Stimulated activated CD4-positive, alpha-beta T cell treated with anti-CD3 and anti-CD28 coated beads, Interleukin-1b, Interleukin-23, amount 100 ng/mL, for 24 hours (primary cell): ENCODE measurements around the gene SERTAD1.
"Not testable (repeated sequence)": the region's sequence is repeated elsewhere in the genome, so short reads cannot be mapped to it uniquely, and the experiment has no call there.

Experiments
- DNase-seq, 4 experiments: peaks; one replicate each; pipeline ENCODE4 v3.0.0-alpha.2; 2020; ENCODE audit warnings: low read depth in 4 of 4, low spot score in 1 of 4

The SERTAD1 gene

DNA sequence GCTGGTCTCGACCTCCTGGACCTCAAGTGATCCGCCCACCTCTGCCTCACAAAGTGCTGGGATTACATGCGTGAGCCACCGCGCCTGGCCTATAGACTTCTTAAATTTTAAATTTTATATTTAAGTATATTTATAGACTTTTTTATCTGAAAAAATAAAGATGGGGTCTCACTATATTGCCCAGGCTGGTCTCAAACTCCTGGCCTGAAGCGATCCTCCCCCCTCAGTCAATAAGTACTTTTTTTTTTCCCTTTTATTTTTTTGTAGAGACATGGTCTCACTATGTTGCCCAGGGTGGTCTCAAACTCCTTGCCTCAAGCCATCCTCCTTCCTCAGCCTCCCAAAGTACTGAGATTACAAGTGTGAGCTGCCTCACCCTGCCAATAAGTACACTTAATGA is 1.9 kb downstream of the SERTAD1 start:
- DNase-seq, result no peak

DNA sequence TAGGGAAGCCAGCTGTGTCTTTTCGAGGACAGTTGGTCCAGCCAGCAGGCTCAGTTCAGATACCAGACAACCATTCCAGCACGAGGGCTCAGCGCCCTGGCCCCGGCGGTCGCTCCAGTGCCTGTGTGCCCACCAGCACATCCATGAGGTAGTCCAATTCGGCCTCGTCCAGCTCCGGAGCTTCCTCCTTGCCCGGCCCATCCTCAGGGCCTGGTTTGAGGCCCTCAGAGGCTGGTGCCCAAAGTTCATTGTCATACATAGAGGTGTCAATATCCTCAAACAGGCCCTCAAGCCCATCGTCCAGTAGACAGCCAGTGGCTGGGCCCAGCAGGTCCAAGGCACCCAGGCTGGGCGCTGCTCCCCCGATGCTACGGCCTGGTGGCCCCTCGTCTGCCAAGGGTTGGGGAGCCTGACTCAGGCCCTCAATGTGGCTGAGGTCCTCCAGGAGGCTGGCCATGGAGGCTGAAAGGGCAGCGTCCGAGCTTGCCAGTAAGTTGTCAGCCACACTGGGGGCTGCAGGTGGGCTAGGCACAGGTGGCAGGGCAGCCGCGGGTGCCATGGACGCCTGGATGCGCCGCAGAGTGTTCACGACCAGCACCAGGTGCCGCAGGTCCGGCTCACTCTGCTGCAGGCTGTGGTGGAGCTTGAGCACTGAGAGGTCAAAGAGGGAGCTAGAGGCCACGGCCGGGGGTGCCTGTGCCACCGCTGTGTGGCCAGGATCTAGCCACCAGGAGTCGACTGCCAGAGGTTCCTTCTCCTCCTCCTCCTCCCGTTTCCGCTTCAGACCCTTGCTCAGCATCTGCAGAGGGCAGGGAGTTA is 2.8 kb downstream of the SERTAD1 start:
- DNase-seq, result no peak

DNA sequence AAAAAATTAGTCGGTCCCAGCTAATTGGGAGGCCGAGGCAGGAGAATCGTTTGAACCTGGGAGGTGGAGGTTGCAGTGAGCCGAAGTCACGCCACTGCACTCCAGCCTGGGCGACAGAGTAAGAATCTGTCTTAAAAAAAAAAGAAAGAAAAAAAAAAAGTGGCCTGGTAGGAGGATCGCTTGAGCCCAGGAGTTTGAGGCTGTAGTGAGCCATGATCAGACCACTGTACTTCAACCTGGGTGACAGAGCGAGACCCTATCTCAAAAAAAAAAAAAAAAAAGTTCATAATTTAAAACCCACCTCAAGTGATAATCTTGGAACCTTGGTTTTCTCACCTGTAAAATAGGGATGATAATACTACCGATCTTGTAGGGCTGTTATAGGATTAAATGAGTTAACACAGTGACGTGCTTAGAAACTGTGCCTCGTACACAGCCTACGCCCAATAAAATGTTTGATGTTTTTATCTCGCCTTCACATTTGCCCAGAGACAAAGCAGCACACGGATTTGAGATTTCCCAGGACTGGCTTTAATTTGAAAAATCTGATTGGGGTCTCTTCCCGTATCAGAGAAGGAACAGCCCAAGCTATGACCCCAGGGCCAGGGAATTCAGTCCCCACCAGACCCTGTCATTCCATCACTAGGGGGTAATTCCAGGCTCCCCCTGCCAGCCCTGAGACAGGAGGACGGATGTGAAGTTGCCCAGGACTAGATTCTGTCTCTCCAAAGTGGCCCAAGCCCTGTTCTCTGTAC is 3.6 kb downstream of the SERTAD1 start:
- DNase-seq, result no peak

DNA sequence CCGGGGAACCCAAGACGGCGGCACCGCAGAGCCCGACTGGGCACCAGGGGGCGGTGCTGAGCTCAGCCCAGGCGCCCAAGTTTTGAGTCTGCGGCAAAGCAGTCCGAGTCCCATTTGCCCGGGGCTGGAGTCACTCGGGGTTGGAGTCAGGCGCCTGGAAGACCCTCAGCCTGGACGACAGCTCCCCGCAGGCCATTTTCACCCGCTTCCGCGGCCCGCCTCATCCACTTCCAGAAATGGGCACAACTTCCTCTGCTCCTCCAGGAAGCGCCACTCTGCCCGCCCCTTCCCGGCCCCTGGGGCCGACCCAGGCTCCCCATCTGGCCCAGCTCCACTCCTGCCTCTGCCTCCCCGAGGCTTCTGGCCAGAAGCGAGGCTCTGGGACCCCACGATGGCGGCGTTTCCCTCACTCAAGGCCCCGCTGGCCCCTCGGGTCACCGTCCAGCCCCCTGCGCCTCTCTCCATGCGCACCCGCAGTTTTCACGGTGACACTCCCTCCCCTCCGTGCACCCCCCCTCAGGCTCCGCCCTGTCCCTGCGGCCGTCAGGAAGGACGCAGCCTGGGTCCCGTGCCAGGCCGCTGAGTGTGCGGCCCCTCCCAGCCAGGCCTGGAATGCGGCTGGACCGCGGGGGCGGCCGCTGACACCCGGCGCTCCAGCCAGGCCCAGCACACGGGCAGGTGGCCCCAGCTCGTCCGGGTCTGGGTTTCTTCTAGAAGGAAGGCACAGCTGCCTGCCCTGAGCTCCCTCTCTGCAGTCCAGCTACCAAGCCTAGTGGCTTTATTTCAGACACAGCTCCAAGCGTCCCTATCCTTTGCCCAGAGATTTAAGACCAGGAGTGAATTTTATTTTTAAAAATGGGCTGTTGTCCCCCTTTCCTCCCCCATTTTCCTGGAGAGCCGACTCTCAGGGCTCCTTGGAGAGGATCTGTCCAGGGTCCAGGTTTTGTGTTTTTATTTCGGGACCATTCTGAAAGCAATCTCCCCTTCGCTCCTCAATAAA is 4.7 kb downstream of the SERTAD1 start:
- peak; percentile 38 to 71 (median 52) for DNase-seq

DNA sequence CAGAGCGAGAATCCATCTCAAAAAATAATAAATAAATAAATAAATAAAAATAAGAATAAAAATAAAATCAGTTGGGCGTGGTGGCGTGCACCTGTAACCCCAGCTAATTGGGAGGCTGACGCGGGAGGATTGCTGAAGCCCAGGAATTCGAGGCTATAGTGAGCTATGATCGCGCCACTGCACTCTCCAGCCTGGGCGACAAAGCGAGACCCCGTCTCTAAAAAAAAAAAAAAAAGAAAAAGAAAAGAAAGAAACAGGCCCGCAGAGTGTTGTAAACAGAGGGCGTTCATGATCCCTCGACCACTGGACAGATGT is 5.4 kb downstream of the SERTAD1 start:
- DNase-seq, result no peak

DNA sequence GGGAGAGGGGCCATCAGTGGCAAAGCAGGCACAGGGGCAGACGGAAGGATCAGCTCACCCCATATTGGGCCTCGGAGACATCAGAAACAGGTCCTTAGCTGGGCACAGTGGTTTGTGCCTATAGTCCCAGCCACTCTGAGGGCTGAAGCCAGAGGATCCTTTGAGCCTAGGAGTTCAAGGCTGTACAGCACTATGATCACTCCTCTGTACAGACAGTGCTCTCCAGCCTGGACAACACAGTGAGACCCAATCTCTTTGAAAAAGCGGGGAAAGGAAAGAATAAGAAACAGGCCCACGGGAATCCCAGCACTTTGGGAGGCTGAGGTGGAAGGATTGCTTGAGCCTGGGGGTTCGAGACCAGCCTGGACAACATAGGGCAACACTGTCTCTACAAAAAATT is 6.0 kb downstream of the SERTAD1 start:
- DNase-seq, result no peak

DNA sequence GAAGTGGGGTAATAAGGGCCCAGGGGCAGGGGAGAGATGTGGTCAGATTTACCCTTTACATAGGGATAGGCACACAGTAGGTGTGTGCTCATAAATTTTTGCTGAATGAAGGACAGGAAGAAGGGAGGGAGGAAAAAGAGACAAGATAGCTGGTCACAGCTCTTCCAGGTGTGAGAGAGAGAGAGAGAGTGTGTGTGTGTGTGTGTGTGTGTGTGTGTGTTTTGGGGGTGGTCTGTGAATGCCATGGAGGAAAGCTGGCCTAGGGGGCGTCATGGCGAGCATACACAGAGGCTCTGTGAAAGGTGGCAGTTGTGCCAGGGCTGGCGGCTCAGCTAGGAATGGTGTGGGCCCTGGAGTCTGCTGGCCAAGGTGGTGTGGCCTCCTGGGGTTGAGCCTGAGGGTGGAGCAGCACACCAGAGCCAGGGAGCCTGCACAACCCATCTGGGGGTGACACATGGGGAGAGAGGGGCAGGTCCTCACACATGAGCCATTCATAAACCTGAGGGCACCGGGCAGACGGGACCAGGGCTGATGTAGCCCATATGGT is 6.7 kb downstream of the SERTAD1 start:
- DNase-seq, result no peak

DNA sequence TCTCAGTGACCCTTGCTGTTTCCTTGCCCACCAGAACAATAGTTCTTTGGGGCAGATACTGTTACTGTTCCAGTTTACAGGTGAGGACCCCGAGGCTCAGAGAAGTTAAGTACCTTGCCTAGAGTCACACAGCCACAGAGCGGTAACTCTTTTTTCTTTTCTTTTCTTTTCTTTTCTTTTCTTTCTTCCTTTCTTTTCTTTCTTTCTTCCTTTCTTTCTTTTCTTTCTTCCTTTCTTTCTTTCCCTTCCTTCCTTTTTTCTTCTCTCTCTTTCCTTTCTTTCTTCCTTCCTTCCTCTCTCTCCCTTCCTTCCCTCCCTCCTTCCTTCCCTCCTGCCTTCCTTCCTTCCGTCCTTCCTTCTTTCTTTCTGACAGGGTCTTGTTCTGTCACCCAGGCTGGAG is 7.8 kb downstream of the SERTAD1 start:
- DNase-seq, result no peak

DNA sequence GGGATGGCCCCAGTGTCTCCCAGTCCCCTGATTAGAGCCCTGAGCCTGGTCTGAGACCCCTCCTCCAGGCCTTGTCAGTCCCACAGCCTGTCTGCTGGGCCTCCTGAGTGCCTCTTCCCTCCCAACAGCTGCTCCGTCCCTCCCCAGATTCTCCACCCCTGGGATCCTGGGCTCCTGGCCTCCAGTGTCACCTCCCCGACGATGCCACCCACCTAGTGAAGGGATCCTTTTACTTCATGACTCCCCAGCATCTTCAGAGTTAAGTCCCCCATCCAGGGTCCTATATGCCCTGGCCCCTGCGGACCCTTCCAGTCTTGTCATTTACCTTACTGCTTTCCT is 8.2 kb downstream of the SERTAD1 start:
- no peak for DNase-seq

DNA sequence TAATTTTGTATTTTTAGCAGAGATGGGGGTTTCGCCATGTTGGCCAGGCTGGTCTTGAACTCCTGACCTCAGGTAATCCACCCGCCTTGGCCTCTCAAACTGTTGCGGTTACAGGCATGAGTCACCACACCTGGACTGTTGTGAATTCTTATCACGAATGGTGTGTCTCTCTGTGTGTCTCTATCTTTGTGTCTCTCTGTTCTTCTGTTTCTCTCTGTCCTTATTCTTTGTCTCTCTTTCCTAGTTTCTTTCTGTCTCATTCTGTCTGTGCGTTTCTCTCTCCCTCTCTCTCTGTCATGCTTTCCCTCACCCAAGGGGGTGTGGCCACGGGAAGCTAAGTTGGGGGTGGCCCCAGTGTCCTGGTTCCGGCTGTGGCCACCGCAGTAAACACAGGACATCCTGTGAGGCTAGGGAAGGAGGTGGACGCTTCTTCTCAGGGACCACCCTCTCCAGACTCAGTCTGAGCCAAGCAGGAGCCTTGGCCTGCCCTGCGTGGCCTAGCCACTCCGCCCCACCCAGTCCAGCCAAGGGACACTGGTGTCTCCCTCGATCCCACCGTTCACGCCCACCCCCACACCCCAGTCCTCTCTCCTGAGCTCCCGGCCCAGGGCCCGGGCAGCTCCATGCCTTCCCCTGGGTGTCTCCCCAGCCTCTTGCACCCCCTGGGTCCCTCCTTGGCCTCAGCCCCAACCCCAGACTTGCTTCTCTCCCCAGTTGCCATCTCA is 8.7 kb downstream of the SERTAD1 start:
- DNase-seq, result no peak

DNA sequence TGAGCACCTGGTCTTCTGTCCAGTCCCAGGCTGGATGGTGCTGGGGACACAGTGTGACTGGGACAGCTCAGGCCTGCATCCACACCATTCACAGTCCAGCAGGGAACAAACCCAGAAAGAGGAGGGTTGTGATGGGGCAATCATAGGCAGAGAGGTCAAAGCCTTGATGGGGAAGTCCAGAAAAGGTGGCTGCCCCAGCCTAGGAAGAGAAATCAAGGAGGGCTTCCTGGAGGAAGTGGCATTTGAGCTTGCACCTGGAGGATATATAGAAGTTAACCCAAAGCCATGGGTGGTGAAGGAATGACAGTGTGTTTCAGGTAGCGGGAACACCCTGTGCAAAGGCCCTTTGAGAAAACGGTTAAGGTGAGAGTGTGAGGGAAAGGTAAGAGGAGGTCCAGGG is 10.0 kb downstream of the SERTAD1 start:
- no peak for DNase-seq

DNA sequence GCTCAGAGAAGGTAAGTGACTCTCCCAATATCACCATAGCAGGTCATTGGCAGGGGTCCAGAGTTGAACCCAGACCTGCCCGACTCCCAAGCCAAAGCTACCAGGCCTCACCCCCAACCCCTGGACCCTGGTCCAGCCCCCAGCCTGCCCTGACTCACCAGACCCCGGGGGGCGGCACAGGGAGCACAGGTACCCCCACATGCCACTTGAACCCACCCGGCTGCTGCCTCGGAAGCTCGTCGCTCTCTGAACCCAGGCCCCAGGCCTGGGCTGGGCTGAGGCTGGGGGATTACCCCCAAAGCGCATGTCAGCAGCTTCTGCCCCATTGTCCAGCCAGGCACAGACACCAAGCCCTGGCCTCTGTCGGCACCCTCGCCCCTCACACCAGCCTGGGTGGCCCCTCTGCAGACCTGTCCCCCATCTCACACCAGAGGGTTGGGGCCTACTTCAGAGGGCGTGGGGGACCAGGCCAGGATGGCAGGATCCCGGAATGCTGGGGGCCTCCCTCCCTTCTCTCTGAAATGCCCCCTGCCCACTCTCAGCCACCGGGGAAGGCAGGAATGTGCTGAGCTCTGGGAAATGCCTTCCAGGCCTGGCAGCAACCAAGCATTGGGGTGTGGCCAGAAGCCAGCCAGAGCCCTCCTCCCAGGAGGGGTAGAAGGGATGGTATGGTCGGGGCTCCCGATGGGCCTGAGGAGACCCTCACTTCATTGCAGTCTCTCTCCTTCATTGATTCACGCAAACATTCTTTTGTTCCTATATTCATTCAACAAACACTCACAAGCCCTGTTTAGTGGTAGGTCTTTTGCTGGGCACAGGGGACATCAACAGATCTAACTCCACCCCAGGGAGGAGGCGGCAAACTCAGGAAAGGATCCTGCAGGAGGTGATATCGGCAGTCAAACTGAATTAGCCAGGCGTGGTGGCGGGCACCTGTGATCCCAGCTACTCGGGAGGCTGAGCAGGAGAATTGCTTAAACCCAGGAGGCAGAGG is 11.0 kb downstream of the SERTAD1 start:
- no peak for DNase-seq

DNA sequence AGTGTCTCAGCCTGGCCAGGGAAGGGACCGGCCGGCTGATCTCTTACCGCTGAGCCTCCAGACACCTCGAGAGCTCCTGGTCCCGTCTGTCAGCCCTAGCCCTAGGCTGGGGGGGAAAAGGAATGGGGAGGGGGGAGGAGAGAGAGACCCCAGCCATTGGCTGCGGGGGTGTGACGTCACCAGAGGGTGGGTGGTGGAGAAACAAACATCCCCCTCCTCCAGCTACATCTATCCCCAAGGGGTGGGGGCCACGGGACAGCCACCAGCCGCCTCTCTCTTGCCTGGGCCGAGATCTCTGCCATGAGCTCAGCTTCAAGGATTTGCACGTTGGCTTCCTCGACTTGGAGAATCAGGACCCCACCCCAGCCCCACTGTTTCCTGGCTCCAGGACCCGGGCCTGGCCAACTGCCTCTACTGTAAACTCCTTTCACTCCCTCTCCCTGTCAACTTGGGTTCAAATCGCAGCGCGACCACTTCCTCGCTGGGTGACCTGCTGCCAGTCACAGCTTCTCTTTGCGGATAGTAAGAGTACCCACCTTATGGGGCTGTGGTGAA is 12.4 kb downstream of the SERTAD1 start, which contains the start of gene PRX:
PRX (minus strand) TSS at position 88 of the 555 bp plus-strand sequence. CDS start 5,446 bp downstream, outside the sequence.
- DNase-seq, result no peak

DNA sequence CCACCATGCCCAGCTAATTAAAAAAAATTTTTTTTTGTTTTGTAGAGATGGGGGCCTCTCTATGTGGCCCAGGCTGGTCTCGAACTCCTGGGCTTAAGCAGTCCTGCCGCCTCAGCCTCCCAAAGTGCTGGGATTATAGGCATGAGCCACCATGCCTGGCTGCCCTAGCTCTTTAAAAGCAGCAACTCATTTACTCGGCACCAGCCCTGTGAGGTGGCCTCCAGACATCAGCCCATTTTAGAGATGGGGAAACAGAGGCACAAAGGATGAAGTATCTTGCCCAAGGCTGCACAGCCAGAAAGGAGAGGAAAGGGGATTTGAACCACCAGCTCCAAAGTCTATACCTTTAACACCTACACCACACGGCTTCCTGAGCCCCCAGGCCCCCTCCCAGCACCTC is 12.9 kb downstream of the SERTAD1 start:
- DNase-seq, result no peak

DNA sequence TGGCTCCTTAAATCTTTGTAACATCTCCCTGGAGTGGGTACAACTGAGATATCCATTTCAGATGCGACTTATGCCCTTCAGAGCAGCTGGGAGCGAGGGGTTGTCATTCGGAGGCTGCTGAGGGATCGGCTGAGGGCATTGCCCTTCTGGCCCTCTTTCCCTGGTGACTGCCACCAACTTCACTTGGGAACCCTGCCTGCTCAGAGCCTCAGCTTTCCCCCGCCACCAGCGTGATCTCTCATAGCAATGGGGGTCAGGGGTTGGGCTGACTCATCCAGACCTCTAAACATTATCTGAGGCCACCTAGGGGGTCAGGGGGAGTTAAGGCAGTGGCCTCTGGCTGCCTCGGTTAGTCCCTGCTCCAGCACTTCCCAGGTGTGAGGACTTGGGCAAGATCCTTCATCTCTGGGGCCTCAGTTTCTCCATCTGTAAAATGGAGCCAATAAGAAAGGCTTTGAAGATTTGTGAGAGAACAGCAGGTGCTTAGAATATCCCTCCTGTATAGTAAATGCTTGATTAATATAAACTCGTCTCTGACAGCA is 13.8 kb downstream of the SERTAD1 start:
- no peak for DNase-seq

DNA sequence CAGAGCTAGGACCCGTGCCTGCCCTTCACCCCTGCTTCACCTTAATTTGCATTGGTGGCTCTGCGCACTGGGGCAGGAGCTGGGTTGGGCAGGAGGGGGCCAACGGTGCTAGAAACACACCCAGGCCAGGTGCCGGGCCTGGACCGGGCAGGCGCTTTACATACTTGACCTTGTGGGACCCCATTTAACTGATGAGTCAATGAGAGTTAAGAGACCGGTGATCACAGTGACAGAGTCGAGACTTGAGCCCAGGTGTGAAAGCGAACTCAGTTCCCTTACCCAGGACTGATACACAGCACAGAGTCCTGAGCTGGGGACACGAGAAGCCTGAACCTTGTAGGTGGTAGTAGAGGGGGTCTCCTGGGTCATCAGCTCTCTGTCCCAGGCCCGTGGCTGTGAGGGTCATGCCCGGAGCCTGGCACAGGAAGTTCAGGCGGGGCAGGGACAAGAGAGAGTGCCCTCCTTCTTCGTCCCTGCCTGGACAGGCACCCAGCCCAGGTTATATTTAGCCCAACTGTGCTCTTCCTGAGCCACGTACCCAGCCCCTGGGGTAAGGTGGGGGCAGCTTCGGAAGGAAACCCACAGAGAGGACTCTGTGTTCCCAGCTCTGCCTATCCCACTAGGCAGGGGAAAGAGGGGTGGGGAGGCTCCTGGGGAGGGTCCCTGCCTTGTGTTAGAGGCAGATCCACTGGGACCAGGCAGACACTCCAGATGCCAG is 14.5 kb downstream of the SERTAD1 start:
- no peak for DNase-seq

DNA sequence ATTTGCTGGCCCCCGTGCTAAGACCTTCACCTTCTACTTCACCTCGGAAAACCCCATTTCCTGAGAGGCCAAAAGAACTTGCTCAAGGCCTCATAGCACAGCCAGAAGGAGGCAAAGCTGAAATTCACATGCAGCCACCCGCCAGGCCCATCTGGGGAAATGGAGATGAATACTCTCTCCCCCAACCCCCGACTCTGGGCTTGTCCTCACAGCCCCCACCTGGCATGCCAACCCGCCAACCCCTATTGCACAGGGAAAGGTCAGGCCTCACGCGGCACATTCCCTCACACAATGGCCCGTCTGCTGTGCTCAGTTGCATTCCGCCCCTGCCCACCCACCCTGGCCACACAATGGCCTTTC is 15.8 kb downstream of the SERTAD1 start:
- DNase-seq, result no peak

DNA sequence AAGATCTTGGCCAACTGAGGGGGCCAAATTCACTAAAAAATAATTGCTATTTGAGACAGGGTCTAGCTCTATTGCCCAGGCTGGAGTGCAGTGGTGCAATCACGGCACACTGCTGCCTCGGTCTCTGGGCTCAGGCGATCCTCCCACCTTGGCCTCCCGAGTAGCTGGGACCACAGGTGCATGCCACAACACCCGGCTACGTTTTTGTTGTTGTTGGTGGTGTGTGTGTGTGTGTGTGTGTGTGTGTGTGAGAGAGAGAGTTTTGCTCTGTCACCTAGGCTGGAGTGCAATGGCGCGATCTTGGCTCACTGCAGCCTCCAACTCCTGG is 17.2 kb downstream of the SERTAD1 start:
- DNase-seq, result not testable (repeated sequence)
